HG03103 (cell line): ENCODE results near the gene P3H2.

Experiments
- ATAC-seq: cut with Tn5 transposase; IDR thresholded peaks from one replicate; pipeline ENCODE4 v1.9.1; 2021; ENCODE audit warnings: low read depth; ENCODE audit not compliant: unreplicated experiment

Gene P3H2

GRCh38 chr3:189909139-189909538 is 211.6 kb downstream of the P3H2 start:
- no peak for ATAC-seq

GRCh38 chr3:189908646-189909045 is 212.1 kb downstream of the P3H2 start:
- no peak for ATAC-seq

- no peak for ATAC-seq
Measured at GRCh38 chr3:189907803-189908202, 212.9 kb downstream of the P3H2 start.
